Erythroblast (primary cell): Measurements from ENCODE around the gene KANSL1.

Experiments used
- GATA1 ChIP-seq: IDR thresholded peaks from 2 replicates; pipeline ENCODE4 v1.6.1; 2011; ENCODE audit warnings: low read depth, mild to moderate bottlenecking, control low read depth, low read length, moderate library complexity
- POLR2A ChIP-seq: IDR thresholded peaks from 2 replicates; pipeline ENCODE4 v1.6.1; 2011; ENCODE audit warnings: mild to moderate bottlenecking, low read length

DNA sequence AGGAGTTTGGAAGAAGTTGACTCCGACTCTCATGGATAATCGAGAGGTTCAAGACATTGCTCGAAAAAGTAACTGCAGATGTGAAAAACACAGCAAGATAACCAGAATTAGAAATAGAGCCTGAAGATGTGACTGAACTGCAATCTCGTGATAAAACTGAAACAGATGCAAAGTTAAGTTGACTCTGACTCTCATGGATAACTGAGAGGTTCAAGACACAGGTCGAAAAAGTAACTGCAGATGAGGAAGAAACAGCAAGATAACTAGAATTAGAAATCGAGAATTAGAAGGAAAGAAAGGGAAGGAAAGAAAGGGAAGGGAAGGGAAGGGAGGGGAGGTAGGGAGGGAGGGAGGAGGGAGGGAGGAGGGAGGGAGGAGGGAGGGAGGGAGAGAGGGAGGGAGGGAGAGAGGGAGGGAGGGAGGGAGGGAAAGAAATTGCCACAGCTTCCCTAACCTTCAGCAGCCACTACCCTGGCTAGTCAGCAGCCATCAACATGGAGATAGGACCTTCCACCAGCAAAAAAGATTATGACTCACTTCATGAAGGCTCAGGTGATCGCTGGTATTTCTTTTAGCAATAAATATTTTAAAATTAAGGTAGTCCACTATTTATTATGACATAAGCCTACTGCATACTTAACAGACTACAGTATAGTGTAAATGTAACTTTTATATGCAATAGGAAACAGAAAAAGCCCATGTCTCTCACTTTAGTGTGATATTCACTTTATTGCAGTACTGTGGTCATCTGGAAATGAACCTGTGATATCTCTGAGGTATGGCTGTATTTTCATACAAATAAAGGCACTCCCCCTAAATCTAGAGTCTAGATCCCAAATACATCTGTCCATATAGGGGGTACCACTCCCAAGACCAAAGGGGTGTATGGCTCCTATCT is 68.3 kb downstream of the KANSL1 start:
- TF ChIP-seq POLR2A (no peak), GATA1 (no peak)
